Hepatocyte (in vitro differentiated cells): ENCODE data around the gene KCNQ1. TPM values are rescaled to one million over a fixed set of nuclear protein-coding genes. Genes with fewer than 3 reads are reported as not detected.

Source experiments
- DNase-seq: peaks from one replicate; pipeline ENCODE4 v3.0.0-alpha.2; 2016; ENCODE audit warnings: low spot score
- H2AFZ ChIP-seq: fragments of 200-600 bp; sonication (generic); 2 replicates; pipeline ENCODE4 v1.6.0; 2016; ENCODE audit warnings: antibody characterized with exemption, mild to moderate bottlenecking
- H3K27ac ChIP-seq: fragments of 200-600 bp; sonication (generic); 2 replicates; pipeline ENCODE4 v1.5.1; 2016; ENCODE audit warnings: mild to moderate bottlenecking
- H3K27me3 ChIP-seq: fragments of 200-600 bp; sonication (generic); 2 replicates; pipeline ENCODE4 v1.6.1; 2016
- H3K36me3 ChIP-seq: fragments of 200-600 bp; sonication (generic); replicated peaks from 2 replicates; pipeline ENCODE4 v1.5.1; 2016; ENCODE audit warnings: low read depth; ENCODE audit not compliant: insufficient read depth
- H3K4me1 ChIP-seq: fragments of 200-600 bp; sonication (generic); 2 replicates; pipeline ENCODE4 v1.5.1; 2016; ENCODE audit warnings: mild to moderate bottlenecking, moderate library complexity; ENCODE audit not compliant: insufficient read depth
- H3K4me2 ChIP-seq: fragments of 200-600 bp; sonication (generic); 2 replicates; pipeline ENCODE4 v1.6.0; 2016
- H3K4me3 ChIP-seq: fragments of 200-600 bp; sonication (generic); 2 replicates; pipeline ENCODE4 v1.5.1; 2016; ENCODE audit warnings: mild to moderate bottlenecking
- H3K79me2 ChIP-seq: fragments of 200-600 bp; sonication (generic); 2 replicates; pipeline ENCODE4 v1.6.0; 2017; ENCODE audit warnings: mild to moderate bottlenecking
- H3K9me2 ChIP-seq: fragments of 200-600 bp; sonication (generic); replicated peaks from 2 replicates; pipeline ENCODE4 v1.6.0; 2017; ENCODE audit warnings: mild to moderate bottlenecking; ENCODE audit not compliant: insufficient read depth
- H3K9me3 ChIP-seq: fragments of 200-600 bp; sonication (generic); 2 replicates; pipeline ENCODE4 v1.5.1; 2016; ENCODE audit warnings: low read depth, mild to moderate bottlenecking
- H4K20me1 ChIP-seq: fragments of 200-600 bp; sonication (generic); 2 replicates; pipeline ENCODE4 v1.6.0; 2016; ENCODE audit warnings: mild to moderate bottlenecking; ENCODE audit not compliant: insufficient read depth, poor library complexity, severe bottlenecking
- CTCF ChIP-seq: fragments of 200-600 bp; sonication (generic); IDR thresholded peaks from 2 replicates; pipeline ENCODE4 v1.5.1; 2016; ENCODE audit warnings: antibody characterized with exemption, mild to moderate bottlenecking; ENCODE audit not compliant: poor library complexity
- EZH2 ChIP-seq: fragments of 200-600 bp; sonication (generic); IDR thresholded peaks from 2 replicates; pipeline ENCODE4 v1.6.1; 2016; ENCODE audit warnings: antibody characterized with exemption, mild to moderate bottlenecking, borderline replicate concordance
- EZH2phosphoT487 ChIP-seq: fragments of 200-600 bp; sonication (generic); IDR thresholded peaks from one replicate; pipeline ENCODE4 v1.6.1; 2018; ENCODE audit warnings: antibody characterized with exemption, mild to moderate bottlenecking, low read depth, moderate library complexity; ENCODE audit not compliant: unreplicated experiment, severe bottlenecking
- WGBS: methylation state at CpG from one replicate; pipeline ENCODE4 v1.1.6; 2016; ENCODE audit warnings: low lambda C conversion rate; ENCODE audit errors: missing lambda C conversion rate; 5-methylcytosine and 5-hydroxymethylcytosine counted together
- polyA plus RNA-seq: library from polyadenylated mRNA; unstranded; fragments of >200 nt; fragmentation: Nextera tagmentation; extraction: Ambion mirVana; gene quantifications from 2 replicates; pipeline ENCODE4 v1.2.1, GENCODE V29; 2016
- total RNA-seq: library from RNA; depleted of rRNA; stranded (reverse); fragments of >200 nt; gene quantifications from 2 replicates; pipeline ENCODE4 v1.2.3, GENCODE V29; 2014

Gene KCNQ1
- total and polyA plus RNA-seq, 2 experiments from 2014 or later, result 1.8 to 6.4 TPM

GRCh38 chr11:2789791-2790567 is 345.2 kb downstream of the KCNQ1 start:
- H3K36me3 ChIP-seq, result no peaks in the 10 kb centered on the region
- H3K9me2 ChIP-seq, result no peaks in the 10 kb centered on the region
- H3K27ac ChIP-seq, result no peak overlapping the region
- DNase-seq, result no peak
- H3K4me1 ChIP-seq, result peaks cover 11% of the 10 kb centered on the region
- H3K79me2 ChIP-seq, result no peaks in the 10 kb centered on the region
- no peak for TF ChIP-seq EZH2
- TF ChIP-seq CTCF, result no peak
- TF ChIP-seq EZH2phosphoT487, result no peak
- no peak overlapping the region for H2AFZ ChIP-seq
- no peak overlapping the region for H3K4me2 ChIP-seq
- H4K20me1 ChIP-seq, result no peaks in the 10 kb centered on the region
- 100% methylated on average over 6 of the region's 6 CpGs for WGBS
- no peaks in the 10 kb centered on the region for H3K9me3 ChIP-seq
- no peak overlapping the region for H3K4me3 ChIP-seq
- no peaks in the 10 kb centered on the region for H3K27me3 ChIP-seq

- H3K4me2 ChIP-seq, result no peak overlapping the region
- 94% methylated on average over 14 of the region's 14 CpGs for WGBS
- H3K27ac ChIP-seq, result no peak overlapping the region
- no peak for DNase-seq
- H3K4me3 ChIP-seq, result no peak overlapping the region
- H2AFZ ChIP-seq, result no peak overlapping the region
- no peaks in the 10 kb centered on the region for H3K36me3 ChIP-seq
- H3K9me3 ChIP-seq, result no peaks in the 10 kb centered on the region
- TF ChIP-seq CTCF (no peak), EZH2 (no peak), EZH2phosphoT487 (no peak)
- no peaks in the 10 kb centered on the region for H3K79me2 ChIP-seq
- H3K4me1 ChIP-seq, result peaks cover 11% of the 10 kb centered on the region
- no peaks in the 10 kb centered on the region for H3K9me2 ChIP-seq
- no peaks in the 10 kb centered on the region for H3K27me3 ChIP-seq
- no peaks in the 10 kb centered on the region for H4K20me1 ChIP-seq
Measured at GRCh38 chr11:2790568-2790921, 345.7 kb downstream of the KCNQ1 start.

DNA sequence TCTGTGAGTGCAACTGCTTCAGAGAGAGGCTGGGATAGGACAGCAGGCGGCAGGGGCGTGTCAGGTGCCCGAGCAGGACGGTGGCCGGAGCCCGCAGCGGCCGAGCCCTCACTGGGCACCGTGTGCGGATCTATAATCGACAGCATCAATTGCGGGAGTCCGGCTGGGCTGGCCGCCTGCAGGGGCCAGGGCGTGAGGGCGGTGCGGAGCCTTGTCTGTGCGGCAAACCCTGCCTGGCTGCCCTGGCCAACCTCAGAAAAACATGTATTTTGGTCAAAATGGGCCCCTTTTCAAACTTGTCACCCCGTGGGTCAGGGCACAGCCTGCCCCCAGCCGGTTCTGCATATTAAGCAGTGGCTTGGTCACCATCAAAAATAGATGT is 346.3 kb downstream of the KCNQ1 start:
- no peaks in the 10 kb centered on the region for H3K27me3 ChIP-seq
- peak overlapping the region; percentile 10 for H2AFZ ChIP-seq
- no peaks in the 10 kb centered on the region for H3K9me2 ChIP-seq
- peak overlapping the region; percentile 71 for H3K4me2 ChIP-seq
- no peak for DNase-seq
- H3K4me3 ChIP-seq, result no peak overlapping the region
- H3K4me1 ChIP-seq, result peaks cover 11% of the 10 kb centered on the region
- H4K20me1 ChIP-seq, result no peaks in the 10 kb centered on the region
- no peak overlapping the region for H3K27ac ChIP-seq
- H3K79me2 ChIP-seq, result no peaks in the 10 kb centered on the region
- H3K36me3 ChIP-seq, result no peaks in the 10 kb centered on the region
- TF ChIP-seq EZH2, result no peak
- TF ChIP-seq EZH2phosphoT487, result no peak
- TF ChIP-seq CTCF, result no peak
- no peaks in the 10 kb centered on the region for H3K9me3 ChIP-seq
- 91% methylated on average over 19 of the region's 20 CpGs for WGBS
